IPS-NIHi7 (cell line): ENCODE results near the gene MYRFL.

Experiments
- DNase-seq: peaks from one replicate; pipeline ENCODE4 v3.0.0; 2012; ENCODE audit warnings: mixed read lengths; ENCODE audit errors: extremely low spot score

The MYRFL gene

DNA sequence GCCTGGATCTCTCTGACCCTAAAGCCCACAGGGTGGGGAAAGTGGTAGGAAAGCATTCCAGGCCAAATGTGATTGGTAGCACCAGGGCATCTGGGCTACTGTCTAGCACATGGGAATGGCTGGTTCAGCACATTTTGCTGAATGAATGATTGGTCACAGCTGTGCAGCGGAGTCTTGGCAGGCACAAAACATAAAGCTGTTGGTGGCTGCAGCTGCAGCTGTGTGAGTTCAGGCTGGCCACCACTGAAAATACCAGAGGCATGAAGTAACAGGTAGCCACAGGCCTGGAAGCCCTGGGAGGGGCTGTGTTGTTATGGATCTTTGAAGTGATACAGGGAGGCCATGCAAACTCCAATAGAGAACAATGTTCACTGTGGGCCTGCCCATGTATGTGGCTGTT is 72.7 kb downstream of the MYRFL start:
- DNase-seq: peak; percentile 57

DNA sequence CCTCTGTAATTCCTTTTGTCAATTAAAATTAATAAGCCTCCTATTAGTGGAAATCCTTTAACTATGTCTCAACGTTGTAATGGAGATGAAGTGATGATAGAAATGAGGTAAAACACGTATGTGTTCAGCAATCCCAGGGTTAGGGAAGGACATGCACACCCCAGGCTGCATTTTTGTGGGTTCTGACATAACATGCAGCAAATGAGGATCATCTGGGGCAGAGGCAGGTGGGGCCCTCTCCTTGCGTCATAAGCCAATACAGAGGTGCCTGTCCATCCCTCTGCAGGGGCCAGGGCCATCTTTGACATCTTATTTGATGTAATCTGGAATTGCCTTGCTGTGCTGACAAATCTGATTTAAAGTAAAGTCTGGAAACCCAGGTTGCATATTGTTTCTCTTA is 73.2 kb downstream of the MYRFL start:
- no peak for DNase-seq

DNA sequence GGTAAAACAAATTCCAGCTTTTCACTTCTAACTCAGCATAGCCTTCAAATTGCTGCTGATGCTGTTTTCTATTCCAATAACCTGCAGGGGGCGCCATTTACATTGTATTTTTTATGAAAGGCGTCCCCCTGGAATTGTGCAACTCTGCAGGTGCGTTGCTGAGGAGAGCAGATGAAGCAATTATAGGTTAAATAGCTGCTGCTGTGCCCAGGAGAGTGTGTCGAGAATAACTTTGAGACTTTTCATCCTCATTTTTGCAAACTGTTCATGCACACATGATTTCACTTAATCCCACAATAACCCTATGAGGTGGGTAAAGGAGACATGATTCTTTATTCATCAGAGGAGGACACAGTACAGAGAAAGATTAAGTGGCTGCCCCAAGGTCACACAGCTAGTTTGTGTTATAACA is 75.7 kb downstream of the MYRFL start:
- peak; percentile 59 for DNase-seq

DNA sequence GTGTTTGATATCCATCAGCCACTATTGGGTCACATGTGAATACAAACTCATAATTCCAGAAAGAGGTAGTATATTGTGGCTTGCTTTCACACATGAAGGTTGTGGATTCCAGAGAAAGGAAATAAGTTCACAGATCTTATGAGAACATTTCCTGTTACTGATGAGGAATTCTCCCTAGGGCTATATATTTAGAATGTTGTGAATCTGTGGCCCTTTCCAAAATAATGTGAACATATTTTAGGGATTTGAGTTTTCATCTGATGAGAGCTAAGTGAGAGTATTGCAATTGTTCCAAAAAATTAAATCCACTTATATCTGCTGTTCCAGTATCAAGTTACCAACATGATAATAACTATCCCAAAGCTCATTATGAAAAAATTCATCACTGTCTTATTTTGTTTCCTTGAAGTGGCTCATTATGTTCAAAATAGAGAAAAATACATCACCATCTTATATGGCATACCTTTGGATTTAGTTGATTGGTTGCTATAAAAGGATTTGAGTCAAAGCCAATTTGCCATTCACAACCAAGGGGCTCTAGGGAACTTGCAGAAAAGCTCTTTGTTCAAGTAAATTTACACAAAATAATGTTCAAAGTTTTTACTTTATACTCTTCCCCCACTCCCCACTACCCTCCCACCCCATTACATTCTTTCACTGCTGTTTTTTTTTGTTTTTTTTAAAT is 76.3 kb downstream of the MYRFL start:
- no peak for DNase-seq

DNA sequence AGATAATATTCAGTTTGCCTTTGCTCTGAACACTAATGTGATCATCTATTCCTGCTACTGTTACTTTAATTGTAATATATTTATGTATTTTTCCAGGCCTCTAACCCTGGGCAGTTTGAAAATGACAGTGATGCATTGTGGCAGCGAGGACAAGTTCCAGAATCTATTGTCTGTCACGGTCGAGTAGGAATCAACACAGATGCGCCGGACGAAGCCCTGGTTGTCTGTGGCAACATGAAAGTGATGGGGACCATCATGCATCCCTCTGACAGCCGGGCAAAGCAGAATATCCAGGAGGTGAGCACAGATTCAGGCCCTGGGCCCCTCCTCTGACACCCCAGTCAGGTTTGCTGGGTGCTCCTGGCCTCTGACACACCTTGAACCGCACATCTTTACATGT is 78.5 kb downstream of the MYRFL start:
- no peak for DNase-seq

DNA sequence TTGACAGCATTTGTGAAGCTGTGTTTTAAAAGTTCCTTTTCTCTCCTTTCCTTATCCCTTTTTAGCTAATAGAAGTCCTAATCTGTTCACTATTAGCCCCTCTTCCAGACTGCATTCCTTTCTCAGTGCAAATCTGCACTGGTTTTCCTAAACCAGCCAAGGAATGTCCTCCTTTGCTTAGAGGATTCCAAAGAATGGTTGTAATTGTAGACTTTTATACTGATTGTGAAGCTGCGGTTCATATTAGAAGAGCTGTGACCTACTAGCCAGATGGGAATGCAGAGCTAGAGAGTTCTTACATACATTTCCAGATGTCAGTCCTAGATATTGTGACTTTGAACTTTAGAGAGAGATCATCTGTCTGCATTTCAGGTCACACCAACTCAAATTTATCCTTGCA is 79.8 kb downstream of the MYRFL start:
- no peak for DNase-seq

DNA sequence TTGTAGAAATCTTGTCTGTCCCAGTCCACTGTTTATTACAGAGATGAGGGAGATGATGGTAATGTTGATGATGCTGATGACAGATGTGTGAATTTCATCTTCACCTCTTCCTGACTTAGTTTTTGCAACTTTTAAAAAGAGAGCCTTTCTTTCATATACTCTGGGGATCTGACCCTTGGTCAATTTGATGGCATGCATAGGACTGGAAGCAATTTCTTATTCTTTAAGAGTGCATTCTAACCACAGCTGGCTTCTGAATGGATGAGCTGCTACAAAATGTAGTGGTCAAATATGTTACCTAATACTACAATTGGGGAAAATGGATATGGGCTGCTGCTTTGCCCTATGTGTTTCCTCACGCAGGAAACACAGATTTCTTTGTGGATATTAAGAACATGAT is 80.8 kb downstream of the MYRFL start:
- DNase-seq: no peak

DNA sequence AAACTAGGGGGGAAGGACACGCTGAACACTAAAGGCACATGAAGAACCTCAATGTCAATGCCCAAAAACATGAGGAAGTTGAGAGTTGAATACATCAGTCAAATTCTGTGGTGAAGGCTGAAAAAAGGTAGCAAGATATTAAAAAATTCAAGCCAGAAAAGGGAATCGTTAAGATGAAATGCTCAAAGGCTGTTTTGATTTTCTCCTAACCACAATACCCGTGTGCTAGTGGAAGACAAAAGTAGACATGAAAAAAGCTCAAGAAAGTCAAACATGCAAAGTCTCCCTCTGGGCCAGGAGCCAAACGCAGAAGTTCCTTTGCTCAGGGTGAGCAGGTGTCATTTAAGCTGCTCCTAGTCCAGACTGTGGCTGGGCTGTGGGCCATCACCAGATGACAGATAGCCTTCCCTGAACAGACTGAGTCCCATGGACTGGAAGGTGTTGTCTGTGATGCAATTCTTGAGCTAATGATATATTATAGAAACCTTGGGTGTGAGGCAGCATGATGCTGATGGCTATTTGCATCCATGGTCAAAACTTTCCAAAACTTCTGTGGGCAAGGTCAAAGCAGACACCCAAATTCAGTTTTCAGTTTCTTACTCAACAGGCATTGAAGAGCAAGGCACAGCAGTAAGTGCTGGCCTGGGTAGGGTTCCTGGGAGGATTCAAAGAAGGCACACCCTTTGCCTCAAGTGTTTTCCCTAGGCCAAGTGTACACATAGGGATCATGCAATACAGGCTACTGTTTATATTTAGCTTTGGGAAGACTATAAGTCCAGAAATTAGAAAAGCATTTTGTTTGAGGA is 81.6 kb downstream of the MYRFL start:
- no peak for DNase-seq

DNA sequence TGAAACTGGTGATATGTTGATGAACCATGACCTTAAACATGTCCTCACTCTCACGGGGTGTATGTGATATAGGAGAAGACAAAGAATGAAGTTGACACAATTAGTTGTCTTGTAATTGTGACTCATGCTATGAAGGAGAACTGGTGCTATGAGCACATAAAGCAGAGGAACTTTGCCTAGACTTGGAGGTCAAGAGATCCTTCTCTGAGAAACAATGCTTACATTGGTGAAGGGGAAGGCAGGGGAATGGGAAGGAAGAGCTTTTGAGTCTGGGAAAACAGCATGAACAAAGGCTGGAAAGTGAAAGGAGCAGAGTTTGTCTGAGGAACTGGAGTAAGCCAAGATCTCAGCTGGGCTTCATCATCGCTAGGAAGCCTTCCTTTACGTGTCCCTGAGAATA is 83.2 kb downstream of the MYRFL start:
- DNase-seq: no peak

DNA sequence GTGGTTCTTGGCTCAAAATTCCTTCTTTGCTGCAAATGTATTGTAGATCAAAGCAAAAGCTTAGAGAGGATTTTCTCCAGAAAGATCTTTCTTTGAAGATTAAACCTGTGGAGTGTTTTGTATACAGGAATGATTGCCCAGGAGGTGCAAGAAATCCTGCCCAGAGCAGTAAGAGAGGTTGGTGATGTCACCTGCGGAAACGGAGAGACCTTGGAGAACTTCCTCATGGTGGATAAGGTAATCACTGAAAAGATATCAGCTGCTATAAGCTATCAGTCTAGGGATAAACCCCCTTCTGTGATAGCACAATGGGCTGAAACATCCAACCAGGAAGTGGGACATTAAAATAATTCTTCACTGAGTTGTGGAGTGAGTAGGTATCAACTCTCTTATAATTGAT is 85.7 kb downstream of the MYRFL start:
- no peak for DNase-seq

DNA sequence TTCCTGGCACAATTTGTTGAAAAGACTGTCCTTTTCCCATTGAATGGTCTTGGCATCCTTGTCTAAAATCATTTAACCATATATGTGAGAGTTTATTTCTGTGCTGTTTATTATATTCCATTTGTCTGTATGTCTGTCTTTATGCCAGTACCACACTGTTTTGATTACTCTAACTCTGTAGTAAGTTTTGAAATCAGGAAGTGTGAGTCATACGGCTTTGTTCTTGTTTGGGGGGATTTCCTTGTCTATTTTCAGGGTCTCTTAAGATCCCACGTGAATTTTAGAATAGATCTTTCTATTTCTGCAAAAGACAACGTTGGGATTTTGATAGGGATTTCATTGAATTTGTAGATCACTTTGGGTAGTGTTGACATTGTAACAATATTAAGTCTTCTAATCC is 88.5 kb downstream of the MYRFL start:
- no peak for DNase-seq

DNA sequence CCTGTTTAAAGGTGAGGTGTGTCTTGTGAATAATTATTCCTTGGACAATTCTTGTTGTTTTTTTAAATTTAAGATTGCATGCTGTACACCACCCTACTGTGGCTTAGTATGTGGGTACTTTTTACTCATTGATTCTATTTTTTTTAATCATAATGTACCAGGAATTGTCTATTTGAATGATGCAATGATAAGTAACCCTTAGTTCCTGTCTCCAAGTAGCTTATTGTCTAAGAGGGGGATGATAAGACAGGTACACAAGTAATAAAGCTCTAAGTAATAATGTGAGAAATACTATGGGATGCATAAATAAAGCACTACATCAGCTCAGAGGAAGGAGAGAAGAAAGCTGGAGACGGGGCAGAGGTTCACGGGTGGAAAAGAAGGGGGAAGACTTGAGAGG is 90.9 kb downstream of the MYRFL start:
- DNase-seq: no peak

DNA sequence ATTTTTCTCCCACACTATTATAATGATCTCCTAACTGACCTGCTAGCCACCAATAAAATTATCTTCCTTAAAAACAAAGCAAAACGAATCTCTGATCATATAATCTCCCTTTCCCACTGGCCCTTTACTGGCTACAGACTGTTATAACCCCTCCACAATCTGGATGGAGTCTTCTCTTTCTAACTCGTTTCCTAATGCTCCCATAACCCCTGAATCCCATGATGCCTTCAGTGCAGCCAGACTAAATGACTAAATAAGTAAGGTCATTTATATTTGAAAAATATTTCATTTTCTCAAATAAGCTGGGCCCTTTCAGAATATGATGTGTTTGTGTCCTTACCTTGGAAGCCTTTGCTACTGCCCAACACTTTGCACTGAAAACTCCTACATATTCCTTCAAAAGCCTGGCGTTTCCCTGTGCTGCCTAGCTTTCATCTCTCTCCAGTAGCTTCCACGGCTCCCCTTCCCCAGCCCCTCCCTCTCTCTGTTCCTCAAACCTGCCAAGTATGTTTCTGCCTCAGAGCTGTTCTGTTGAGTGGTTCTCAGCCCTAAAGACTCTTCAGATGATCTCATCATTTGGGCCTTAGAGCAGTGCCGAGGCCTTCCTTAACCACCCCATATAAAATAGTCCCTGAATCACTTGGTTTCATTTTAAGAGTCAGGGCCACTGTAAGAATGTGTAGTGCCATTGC is 91.7 kb downstream of the MYRFL start:
- DNase-seq: no peak

DNA sequence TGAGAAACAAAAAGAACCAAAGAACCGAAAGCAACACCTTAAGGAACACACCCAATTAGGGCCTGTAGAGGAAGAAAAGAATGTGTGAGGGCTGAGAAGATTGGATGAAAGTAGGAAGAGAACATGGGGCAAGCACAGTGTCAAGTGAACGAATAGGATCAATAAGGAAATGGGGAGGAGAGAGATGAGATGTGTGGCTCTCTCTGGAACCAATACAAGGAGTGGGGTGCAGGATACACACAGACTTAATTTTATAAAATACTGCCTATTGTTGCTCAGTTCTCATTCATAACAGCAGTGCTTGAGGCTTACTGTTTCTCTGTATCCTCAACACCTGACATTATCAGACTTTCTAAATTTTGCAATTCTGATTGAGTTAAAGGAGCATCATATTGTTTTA is 93.3 kb downstream of the MYRFL start:
- DNase-seq: no peak

DNA sequence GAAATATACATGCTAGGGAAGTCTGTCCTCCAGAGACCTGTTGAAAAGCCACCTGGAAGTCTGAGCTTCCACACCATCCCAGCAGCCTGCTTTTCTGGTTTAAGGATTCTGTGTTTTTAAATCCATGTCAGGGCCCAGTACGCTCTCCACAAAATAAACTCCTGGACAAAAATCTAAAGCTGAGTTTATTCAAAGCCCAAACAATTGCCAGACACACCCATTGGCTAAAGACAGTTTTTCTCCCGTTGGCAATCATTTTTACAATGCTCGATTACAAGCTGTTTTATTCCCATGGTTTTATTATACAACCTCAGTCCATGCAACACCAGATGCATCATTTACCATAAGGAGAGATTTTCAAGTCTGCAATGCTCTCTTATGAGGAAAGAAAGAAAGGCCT is 94.5 kb downstream of the MYRFL start:
- DNase-seq: no peak

DNA sequence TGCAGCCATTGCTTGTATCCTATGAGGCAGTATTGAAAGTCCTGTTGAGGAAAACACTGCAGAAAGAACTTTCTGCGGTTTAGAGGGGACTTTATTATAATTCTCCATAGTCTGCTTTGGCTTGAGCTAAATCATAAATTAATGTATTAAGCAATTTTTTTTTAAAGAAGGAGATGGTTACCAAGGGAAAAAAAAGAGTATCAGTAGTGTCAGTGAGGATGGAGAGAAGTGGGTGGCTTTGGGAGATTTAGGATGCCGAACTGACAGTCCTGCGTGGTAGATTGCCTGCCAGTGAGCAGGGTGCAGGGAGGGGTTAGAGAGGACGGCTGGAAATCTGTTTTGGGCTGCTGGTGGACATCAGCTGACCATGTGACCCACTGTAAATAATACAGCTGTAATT is 96.8 kb downstream of the MYRFL start:
- DNase-seq: no peak

DNA sequence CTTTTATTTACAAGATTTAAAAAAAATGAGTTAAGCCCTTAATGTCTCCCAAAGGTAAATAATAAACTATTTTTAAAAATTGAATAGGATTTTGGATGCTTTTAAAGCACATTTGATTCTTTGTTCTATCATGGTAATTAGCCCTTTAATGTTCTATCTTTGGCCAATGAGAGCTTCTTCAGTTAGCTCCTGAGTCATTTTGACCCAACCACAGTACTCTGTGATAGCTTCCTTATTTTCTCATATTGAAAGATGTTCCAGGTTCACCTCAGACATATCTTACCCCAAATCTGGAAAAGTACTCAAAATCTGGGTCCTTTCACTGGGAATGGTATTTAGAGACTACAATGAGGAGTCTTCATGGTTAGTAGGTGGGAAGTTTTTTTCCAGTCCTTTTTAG is 98.0 kb downstream of the MYRFL start:
- no peak for DNase-seq

DNA sequence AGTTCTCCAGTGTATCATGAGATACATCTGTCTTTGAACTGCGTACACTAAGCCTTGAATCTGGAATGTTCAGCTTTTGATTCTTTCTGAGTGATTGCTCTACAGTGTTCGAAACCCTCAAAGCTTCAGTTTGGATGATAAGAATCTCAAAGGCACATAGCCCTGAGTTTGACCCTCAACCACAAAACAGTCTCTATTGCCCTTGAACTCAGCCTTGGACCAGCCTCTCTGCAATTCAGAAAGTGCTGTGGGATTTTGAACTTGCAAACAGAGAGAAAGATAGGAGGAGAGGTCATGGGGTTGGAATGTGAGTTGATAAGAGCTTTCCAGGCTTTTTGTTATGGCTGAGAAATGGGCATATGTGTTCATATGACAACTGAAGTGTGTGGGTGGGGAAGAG is 100.3 kb downstream of the MYRFL start:
- DNase-seq: no peak

DNA sequence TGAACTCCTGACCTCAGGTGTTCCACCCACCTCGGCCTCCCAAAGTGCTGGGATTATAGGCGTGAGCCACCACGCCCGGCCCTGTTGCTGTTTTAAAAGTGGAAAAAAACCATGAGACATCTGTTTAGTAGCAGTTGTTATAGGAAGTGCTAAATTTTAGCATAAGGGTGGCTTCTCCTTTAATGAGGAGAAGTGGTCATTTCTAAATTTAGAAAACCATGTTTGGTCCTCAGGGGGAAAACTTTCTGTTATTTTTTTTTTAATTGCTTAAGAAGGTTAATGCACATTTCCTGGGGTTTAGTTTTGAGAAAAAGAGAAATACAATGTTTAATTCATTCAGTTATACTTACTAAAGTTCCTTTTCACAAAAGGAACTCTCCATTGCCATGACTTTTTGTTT is 102.1 kb downstream of the MYRFL start:
- DNase-seq: no peak

DNA sequence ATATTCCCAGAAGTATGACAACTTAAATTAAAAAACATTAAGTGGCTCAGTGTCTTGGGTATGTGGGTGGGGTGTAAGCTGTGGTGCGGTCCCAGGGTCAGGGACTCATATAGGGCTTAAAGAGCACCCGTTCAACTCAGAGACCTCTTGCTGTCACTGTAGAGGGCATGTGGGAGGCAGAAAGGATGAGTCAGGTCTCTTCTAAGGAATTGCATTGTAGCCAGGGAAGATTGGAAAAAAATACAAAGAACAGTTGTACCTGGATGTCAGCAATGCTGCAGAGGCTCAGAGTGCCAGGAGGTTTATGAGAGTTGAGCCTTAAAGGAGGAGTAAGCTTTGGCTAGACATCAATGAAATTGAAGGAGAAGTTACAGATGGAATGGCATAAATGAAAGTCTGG is 104.1 kb downstream of the MYRFL start:
- no peak for DNase-seq

DNA sequence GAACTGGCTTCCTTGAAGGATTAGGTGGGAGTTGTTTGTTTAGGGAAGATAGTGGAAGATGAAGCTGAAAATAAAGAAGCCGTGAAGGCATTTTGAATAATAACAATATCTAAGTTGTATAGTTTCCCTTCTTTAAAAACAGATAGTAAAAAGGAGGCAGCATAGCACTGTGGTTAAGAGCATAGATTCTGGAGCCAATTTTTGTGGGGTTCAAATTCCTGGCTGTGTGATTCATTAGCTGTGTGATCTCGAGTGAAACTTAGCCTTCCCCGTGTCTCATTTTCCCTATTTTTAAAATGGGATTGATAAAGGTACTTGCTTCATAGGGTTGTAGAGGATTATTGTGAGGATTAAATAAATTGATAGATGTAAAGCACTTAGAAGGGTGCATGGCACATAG is 104.5 kb downstream of the MYRFL start:
- no peak for DNase-seq

DNA sequence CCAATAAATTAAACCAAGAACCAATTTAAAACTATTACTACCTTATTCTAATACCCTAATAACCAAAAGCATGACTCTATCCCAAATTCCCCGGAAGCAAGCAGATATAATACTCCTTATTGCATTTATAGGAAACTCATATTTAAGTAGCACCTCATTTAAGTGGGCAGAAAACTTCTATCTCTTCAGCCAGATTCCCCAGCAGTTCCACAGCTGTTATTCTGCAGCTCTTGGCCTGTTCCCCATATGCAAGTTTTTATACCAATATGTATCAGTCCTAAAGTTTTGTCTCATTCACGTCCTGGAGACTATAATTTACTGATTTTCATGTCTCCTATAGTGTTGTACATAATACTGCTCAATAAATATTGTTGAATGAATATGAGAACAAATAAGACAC is 106.5 kb downstream of the MYRFL start:
- no peak for DNase-seq

DNA sequence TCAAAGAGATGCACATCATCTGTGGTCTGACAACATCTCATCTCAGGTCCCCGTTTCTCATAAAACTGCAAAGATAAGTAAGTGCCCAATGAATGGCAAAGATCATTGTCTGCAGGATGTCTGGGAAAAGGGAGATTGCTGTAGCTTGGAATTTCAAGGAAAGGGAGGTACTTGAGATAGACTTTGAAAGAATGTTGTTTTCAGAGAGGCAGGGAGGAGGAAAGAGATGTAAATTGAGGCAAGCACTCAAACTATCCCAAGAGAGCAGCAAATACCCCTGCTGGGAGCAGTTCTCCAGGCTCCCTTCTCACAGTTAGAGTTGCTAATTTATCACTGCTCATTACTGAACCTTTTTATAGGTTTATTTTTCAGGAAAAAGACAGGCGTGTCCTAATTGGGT is 107.1 kb downstream of the MYRFL start:
- peak; percentile 38 for DNase-seq
